D721Med (cell line): ENCODE results near the gene DHX16.

Experiments used
- DNase-seq: peaks from one replicate; pipeline ENCODE4 v3.0.0; 2011; ENCODE audit warnings: low spot score; ENCODE audit not compliant: insufficient read length
- FAIRE-seq: peaks from 2 replicates; lab custom pipeline; 2011; peaks lifted over from hg19 to GRCh38; lab: Jason Lieb, UNC
- CTCF ChIP-seq: IDR thresholded peaks from 2 replicates; pipeline ENCODE4 v1.5.1; 2012; ENCODE audit warnings: mild to moderate bottlenecking, control low read depth; ENCODE audit not compliant: insufficient read depth; ENCODE audit errors: missing control alignments

DHX16 gene

GRCh38 chr6:30616811-30617564 lies 55.8 kb downstream of the DHX16 start, which contains the start of gene PPP1R10:
TSS of gene PPP1R10 (minus strand) at chr6:30617243. CDS start at chr6:30609944, 7,299 bp downstream.
- DNase-seq: no peak
- FAIRE-seq: peak; percentile 58
- TF ChIP-seq CTCF: no peak

GRCh38 chr6:30615958-30616810 lies 56.6 kb downstream of the DHX16 start:
- DNase-seq (no peak), FAIRE-seq (peak; percentile 11)
- TF ChIP-seq CTCF: no peak

- DNase-seq (no peak), FAIRE-seq (no peak)
- TF ChIP-seq CTCF: no peak
Measured at GRCh38 chr6:30615219-30615957, 57.4 kb downstream of the DHX16 start.

GRCh38 chr6:30614843-30615218 lies 58.0 kb downstream of the DHX16 start:
- TF ChIP-seq CTCF: no peak
- FAIRE-seq (no peak), DNase-seq (no peak)

GRCh38 chr6:30614044-30614842 lies 58.6 kb downstream of the DHX16 start:
- FAIRE-seq (no peak), DNase-seq (no peak)
- TF ChIP-seq CTCF: no peak

GRCh38 chr6:30613251-30614043 lies 59.4 kb downstream of the DHX16 start:
- DNase-seq: no peak
- TF ChIP-seq CTCF: no peak
- no peak for FAIRE-seq
